IPS-18c (cell line): ENCODE data around the gene KLF7.
A peak's percentile ranks its signal among the peaks of the same experiment; 100 is the strongest.

Experiments
- H3K4me3 ChIP-seq: 2 replicates; pipeline ENCODE4 v1.7.0; 2013; ENCODE audit warnings: low read depth, mild to moderate bottlenecking, low read length, moderate library complexity; ENCODE audit not compliant: insufficient read depth
- H3K9me3 ChIP-seq: one replicate; pipeline ENCODE4 v1.6.1; 2013; ENCODE audit warnings: mild to moderate bottlenecking, low read length, moderate library complexity; ENCODE audit not compliant: control insufficient read depth, insufficient read depth

KLF7 gene

DNA sequence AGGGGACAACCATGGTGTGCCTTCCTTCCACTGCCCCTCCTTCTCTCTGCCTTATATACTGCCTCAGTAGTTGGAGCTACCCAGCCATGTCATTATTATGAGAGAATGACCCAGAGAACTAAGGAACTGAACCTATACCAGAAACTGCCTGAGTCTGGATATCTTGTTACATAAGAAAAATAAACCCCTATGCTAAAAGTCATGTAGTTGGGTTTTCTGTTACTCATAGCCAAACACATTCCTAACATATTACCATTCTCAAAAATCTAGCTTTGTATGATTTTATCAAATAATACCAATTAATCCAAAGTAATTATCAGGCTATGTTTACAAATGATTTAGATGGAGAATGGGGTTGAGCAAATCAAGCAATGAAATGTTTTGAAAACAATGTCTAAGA lies 15.0 kb upstream of the KLF7 start:
- H3K9me3 ChIP-seq: no peaks in the 10 kb centered on the region
- H3K4me3 ChIP-seq: no peak overlapping the region

DNA sequence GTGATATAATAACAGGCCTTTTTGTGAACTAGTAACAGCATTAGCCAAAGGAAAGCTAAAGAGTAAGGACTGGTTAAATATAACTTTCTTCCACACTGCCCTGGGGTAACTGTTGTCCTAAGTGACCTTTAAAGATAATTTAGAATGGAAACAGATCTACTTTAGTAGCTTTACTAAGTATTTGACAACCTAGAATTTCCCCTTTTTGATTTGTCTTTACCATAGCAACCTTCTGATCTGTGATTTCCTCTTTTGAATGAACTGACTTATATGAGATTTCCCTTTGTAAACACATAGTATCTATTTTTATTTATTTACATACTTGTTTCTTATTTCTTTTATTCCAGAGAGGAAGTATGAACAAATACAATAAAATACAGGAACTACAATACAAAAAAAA lies 10.5 kb upstream of the KLF7 start:
- H3K4me3 ChIP-seq: no peak overlapping the region

GRCh38 chr2:207173641-207174040 lies 7.9 kb upstream of the KLF7 start:
- no peak overlapping the region for H3K4me3 ChIP-seq

More for the DNA sequence above, 10.5 kb upstream of the KLF7 start:
- H3K9me3 ChIP-seq: no peaks in the 10 kb centered on the region

DNA sequence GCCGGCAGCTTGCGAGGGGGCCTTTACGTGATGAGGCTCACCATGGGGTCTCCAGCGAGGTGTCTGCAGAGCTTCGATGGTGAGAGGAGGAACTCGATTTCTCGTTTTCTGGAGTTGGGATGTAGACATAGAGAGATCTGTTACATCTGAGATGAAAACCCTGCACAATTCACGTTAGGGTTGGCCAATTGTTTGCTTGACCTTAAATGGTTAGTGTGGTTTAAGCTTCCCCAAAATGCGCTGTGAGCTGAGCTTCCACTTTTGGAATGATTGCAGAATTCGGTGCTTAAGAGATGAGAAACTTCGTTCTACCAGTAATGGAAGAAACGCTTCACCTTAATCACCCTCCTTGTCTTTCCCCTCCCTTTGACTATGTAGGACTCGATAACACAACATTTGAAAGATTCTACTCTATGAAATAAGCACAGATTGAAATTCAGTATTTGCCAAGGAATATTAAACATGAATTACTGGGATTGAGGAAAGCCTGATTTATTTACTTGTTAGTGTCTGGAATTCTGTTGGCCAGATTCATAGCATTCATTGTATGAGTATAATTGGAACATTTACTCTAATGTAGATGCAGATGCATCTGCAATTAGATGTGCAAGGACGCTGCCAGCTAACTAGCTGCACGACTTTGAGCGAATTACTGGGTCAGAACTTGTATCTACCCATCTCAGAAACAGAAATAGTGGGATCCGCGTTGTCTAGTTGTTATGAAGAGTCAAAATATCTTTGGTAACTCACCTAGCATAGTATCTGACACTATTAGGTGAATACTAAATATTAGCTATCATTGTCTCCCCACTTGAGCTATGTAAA lies 1.6 kb upstream of the KLF7 start:
- H3K9me3 ChIP-seq: no peaks in the 10 kb centered on the region
- peak overlapping the region; percentile 83 for H3K4me3 ChIP-seq

More at GRCh38 chr2:207173641-207174040, 7.9 kb upstream of the KLF7 start:
- no peaks in the 10 kb centered on the region for H3K9me3 ChIP-seq

GRCh38 chr2:207166349-207167098 lies 776 bp upstream of the KLF7 start:
- Histone ChIP-seq H3K4me3 (peak overlapping the region; percentile 83), H3K9me3 (no peaks in the 10 kb centered on the region)

GRCh38 chr2:207166039-207166348 lies 246 bp upstream of the KLF7 start:
- Histone ChIP-seq H3K9me3 (no peaks in the 10 kb centered on the region), H3K4me3 (peak overlapping the region; percentile 83; the same call in 1 of the 2 replicates)

GRCh38 chr2:207164006-207164831 lies 1.5 kb downstream of the KLF7 start:
- Histone ChIP-seq H3K4me3 (peak overlapping the region; percentile 65), H3K9me3 (no peaks in the 10 kb centered on the region)

- H3K9me3 ChIP-seq: no peaks in the 10 kb centered on the region
- peak overlapping the region; percentile 65; the same call in 1 of the 2 replicates for H3K4me3 ChIP-seq
These were observed 2.1 kb downstream of the KLF7 start for GRCh38 chr2:207163756-207164005.

DNA sequence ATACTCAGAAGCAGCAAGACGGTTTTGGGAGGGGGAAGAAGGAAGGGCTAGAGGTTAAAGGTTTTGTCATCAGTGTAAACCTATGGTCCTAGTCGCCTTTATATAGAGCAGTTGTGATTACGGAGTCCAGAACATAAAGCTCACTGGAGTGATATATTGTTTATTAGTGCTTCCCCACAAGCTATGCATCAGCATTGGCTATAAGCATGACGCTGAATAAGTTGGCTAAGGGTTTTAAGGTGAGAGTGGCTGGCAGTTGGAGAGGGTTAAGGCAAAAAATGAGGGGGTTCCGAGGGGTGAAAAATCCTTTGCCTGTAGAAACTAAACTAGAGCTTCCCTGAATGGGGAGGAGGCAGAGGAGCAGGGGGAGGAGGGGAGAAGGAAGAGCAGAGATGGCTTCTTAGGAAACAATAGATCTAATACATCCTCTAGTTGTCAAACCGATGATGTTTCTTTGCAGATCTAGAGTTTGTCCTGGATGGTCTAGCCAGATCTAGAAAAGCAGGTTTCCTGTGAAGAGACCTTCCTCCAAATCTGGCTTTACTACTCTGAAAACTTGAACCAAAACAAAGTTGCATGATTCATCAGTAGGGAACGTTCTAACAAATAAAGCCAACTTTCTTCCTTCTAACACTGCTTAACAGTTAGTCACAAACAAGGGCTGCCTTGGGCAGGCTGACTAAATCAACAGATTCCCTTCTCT lies 2.5 kb downstream of the KLF7 start:
- H3K4me3 ChIP-seq: peak overlapping the region; percentile 65; the same call in 1 of the 2 replicates
- H3K9me3 ChIP-seq: no peaks in the 10 kb centered on the region

DNA sequence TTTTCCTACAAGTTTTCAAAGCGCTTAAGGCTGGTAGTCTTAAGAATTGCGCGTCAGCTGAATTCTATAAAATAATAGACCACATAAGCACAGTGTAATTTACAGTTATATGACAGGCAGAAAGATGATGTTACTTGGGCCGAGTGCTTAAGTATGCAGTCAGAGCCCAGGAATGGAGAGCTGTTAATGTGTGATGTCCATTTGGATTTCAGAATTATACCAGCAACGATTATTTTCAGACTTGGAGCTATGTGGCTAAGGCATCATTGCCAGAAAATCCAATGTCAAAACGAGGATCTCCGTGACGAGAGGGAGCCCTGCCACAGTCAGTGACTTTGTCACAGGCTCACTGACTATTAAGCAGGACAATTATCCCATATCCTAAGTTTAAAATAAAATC lies 3.4 kb downstream of the KLF7 start:
- Histone ChIP-seq H3K9me3 (no peaks in the 10 kb centered on the region), H3K4me3 (no peak overlapping the region)

DNA sequence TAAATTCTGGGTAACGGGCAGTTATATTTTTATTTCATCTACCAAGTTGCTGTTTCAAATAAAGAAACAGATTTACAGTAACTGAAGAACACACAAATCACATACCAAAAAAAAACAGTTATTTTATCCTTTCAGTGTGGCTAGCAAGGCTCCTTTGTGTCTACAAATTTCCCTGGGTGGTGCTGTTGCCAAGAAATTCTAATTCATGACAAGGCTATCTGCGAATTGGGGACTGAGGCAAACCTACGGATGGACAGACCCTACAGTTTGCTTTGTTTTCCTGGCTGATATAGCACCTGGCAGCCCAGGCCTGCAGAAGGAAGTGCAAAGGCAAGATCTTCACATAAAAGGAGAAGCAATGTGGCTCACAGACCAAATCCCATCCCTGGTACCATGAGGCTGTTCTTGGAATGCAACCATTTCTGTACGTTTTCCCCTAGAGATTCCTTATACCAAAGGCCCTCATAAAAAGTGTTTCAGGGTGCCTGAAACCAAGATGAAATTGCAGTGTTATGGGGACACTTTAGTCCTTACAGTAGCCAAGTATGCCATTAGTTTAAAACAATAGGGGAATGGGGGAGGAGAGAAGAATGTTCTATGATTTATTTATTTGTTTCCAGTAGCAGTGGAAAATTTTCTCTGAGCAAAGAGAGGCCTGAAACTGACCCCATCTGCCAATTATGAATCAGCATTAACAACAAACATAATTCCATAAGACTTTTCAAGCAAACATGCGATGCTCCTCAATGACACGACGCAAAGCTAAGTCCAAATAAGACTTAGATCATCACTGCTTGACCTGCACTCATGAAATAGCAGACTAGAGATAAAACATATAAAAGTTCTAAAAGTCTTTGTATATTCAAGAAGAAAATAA lies 4.3 kb downstream of the KLF7 start:
- Histone ChIP-seq H3K9me3 (no peaks in the 10 kb centered on the region), H3K4me3 (peak overlapping the region; percentile 9; the same call in 1 of the 2 replicates)

DNA sequence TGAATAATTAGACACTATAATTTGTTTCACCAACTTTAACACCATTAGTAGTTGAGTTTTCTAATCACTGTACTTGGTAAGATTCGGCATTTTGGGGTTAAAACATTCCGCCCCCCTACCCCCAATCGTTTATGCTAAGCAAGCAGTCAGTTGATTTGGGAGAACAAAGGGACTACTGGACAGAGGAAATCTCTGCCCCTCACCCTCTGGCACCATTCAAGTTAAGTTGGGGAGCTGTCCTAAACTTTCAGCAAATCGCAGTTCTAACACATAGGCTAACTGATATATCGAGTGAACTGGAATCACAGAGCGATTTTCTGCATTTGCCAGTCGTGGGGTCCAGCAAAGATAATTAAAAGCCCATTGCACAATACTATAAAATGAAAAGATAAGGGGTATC lies 5.6 kb downstream of the KLF7 start:
- Histone ChIP-seq H3K4me3 (no peak overlapping the region), H3K9me3 (no peaks in the 10 kb centered on the region)

DNA sequence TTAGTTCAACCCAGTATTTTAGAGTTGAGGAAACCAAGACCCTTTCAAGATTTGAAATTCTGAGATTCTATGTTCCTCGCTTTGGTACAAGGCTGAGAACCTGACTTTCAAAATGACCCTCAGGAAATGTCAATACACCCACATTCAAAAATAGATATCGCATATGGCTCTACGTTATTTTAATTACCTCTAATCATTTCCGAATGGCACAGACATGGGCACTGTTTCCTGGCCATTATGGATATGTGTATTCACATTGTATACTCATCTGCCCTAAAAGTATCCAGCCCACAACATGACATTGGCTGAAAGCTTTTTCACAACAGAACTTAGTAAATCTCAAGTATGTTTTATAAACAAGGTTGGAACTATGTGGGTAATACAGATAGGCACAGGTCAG lies 6.7 kb downstream of the KLF7 start:
- no peak overlapping the region for H3K4me3 ChIP-seq
- H3K9me3 ChIP-seq: no peaks in the 10 kb centered on the region

GRCh38 chr2:207157731-207158130 lies 8.0 kb downstream of the KLF7 start:
- H3K9me3 ChIP-seq: no peaks in the 10 kb centered on the region
- H3K4me3 ChIP-seq: no peak overlapping the region

GRCh38 chr2:207157162-207157481 lies 8.6 kb downstream of the KLF7 start:
- Histone ChIP-seq H3K9me3 (no peaks in the 10 kb centered on the region), H3K4me3 (no peak overlapping the region)

GRCh38 chr2:207156451-207157161 lies 9.1 kb downstream of the KLF7 start:
- H3K4me3 ChIP-seq: no peak overlapping the region
- H3K9me3 ChIP-seq: no peaks in the 10 kb centered on the region
